Hepatocyte (in vitro differentiated cells): ENCODE measurements around the gene ST8SIA1. TPM values are rescaled to one million over a fixed set of nuclear protein-coding genes. Genes with fewer than 3 reads are reported as not detected.

Experiments used
- DNase-seq: peaks from one replicate; pipeline ENCODE4 v3.0.0-alpha.2; 2016; ENCODE audit warnings: low spot score
- H2AFZ ChIP-seq: fragments of 200-600 bp; sonication (generic); 2 replicates; pipeline ENCODE4 v1.6.0; 2016; ENCODE audit warnings: antibody characterized with exemption, mild to moderate bottlenecking
- H3K27ac ChIP-seq: fragments of 200-600 bp; sonication (generic); 2 replicates; pipeline ENCODE4 v1.5.1; 2016; ENCODE audit warnings: mild to moderate bottlenecking
- H3K27me3 ChIP-seq: fragments of 200-600 bp; sonication (generic); 2 replicates; pipeline ENCODE4 v1.6.1; 2016
- H3K36me3 ChIP-seq: fragments of 200-600 bp; sonication (generic); replicated peaks from 2 replicates; pipeline ENCODE4 v1.5.1; 2016; ENCODE audit warnings: low read depth; ENCODE audit not compliant: insufficient read depth
- H3K4me1 ChIP-seq: fragments of 200-600 bp; sonication (generic); 2 replicates; pipeline ENCODE4 v1.5.1; 2016; ENCODE audit warnings: mild to moderate bottlenecking, moderate library complexity; ENCODE audit not compliant: insufficient read depth
- H3K4me2 ChIP-seq: fragments of 200-600 bp; sonication (generic); 2 replicates; pipeline ENCODE4 v1.6.0; 2016
- H3K4me3 ChIP-seq: fragments of 200-600 bp; sonication (generic); 2 replicates; pipeline ENCODE4 v1.5.1; 2016; ENCODE audit warnings: mild to moderate bottlenecking
- H3K79me2 ChIP-seq: fragments of 200-600 bp; sonication (generic); 2 replicates; pipeline ENCODE4 v1.6.0; 2017; ENCODE audit warnings: mild to moderate bottlenecking
- H3K9me2 ChIP-seq: fragments of 200-600 bp; sonication (generic); replicated peaks from 2 replicates; pipeline ENCODE4 v1.6.0; 2017; ENCODE audit warnings: mild to moderate bottlenecking; ENCODE audit not compliant: insufficient read depth
- H3K9me3 ChIP-seq: fragments of 200-600 bp; sonication (generic); 2 replicates; pipeline ENCODE4 v1.5.1; 2016; ENCODE audit warnings: low read depth, mild to moderate bottlenecking
- H4K20me1 ChIP-seq: fragments of 200-600 bp; sonication (generic); 2 replicates; pipeline ENCODE4 v1.6.0; 2016; ENCODE audit warnings: mild to moderate bottlenecking; ENCODE audit not compliant: insufficient read depth, poor library complexity, severe bottlenecking
- EZH2 ChIP-seq: fragments of 200-600 bp; sonication (generic); IDR thresholded peaks from 2 replicates; pipeline ENCODE4 v1.6.1; 2016; ENCODE audit warnings: antibody characterized with exemption, mild to moderate bottlenecking, borderline replicate concordance
- EZH2phosphoT487 ChIP-seq: fragments of 200-600 bp; sonication (generic); IDR thresholded peaks from one replicate; pipeline ENCODE4 v1.6.1; 2018; ENCODE audit warnings: antibody characterized with exemption, mild to moderate bottlenecking, low read depth, moderate library complexity; ENCODE audit not compliant: unreplicated experiment, severe bottlenecking
- WGBS: methylation state at CpG from one replicate; pipeline ENCODE4 v1.1.6; 2016; ENCODE audit warnings: low lambda C conversion rate; ENCODE audit errors: missing lambda C conversion rate; 5-methylcytosine and 5-hydroxymethylcytosine counted together
- polyA plus RNA-seq: library from polyadenylated mRNA; unstranded; fragments of >200 nt; fragmentation: Nextera tagmentation; extraction: Ambion mirVana; gene quantifications from 2 replicates; pipeline ENCODE4 v1.2.1, GENCODE V29; 2016
- total RNA-seq: library from RNA; depleted of rRNA; stranded (reverse); fragments of >200 nt; gene quantifications from 2 replicates; pipeline ENCODE4 v1.2.3, GENCODE V29; 2014
- TF ChIP-seq, protein P1 (sequence below): fragments of 200-600 bp; sonication (generic); IDR thresholded peaks from 2 replicates; pipeline ENCODE4 v1.5.1; 2016; ENCODE audit warnings: antibody characterized with exemption, mild to moderate bottlenecking; ENCODE audit not compliant: poor library complexity

Gene ST8SIA1
- total and polyA plus RNA-seq, 2 experiments from 2014 or later: 0.88 to 2.0 TPM

DNA sequence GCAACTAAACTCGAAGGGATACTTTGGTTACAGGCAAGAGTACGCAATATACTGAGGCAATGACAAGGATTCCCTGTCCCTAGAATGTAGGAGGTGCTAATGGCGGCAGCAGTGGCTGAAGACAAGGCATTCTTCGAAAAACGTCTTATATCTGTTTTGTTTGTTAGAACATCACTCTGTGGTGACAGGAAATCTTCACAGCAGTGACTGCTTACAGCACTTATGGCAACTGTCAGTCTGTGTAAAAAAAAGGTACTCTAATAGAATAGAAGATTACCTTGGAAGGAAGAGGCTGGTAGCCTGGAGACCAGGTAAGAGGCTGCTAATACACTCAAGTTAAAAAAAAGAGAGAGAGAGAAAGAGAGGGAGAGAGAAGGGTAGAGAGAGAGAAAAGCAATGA is 131.7 kb downstream of the ST8SIA1 start:
- no peak for DNase-seq
- Histone ChIP-seq H3K79me2 (no peaks in the 10 kb centered on the region), H3K9me2 (no peaks in the 10 kb centered on the region), H4K20me1 (no peaks in the 10 kb centered on the region), H3K4me1 (no peaks in the 10 kb centered on the region), H2AFZ (no peak overlapping the region), H3K36me3 (no peaks in the 10 kb centered on the region), H3K4me2 (no peak overlapping the region), H3K27me3 (no peaks in the 10 kb centered on the region), H3K27ac (no peak overlapping the region), H3K4me3 (no peak overlapping the region), H3K9me3 (no peaks in the 10 kb centered on the region)
- 78% methylated on average over 5 of the region's 5 CpGs for WGBS
- TF ChIP-seq, protein P1, sequence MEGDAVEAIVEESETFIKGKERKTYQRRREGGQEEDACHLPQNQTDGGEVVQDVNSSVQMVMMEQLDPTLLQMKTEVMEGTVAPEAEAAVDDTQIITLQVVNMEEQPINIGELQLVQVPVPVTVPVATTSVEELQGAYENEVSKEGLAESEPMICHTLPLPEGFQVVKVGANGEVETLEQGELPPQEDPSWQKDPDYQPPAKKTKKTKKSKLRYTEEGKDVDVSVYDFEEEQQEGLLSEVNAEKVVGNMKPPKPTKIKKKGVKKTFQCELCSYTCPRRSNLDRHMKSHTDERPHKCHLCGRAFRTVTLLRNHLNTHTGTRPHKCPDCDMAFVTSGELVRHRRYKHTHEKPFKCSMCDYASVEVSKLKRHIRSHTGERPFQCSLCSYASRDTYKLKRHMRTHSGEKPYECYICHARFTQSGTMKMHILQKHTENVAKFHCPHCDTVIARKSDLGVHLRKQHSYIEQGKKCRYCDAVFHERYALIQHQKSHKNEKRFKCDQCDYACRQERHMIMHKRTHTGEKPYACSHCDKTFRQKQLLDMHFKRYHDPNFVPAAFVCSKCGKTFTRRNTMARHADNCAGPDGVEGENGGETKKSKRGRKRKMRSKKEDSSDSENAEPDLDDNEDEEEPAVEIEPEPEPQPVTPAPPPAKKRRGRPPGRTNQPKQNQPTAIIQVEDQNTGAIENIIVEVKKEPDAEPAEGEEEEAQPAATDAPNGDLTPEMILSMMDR: no peak
- TF ChIP-seq EZH2 (no peak), EZH2phosphoT487 (no peak)

DNA sequence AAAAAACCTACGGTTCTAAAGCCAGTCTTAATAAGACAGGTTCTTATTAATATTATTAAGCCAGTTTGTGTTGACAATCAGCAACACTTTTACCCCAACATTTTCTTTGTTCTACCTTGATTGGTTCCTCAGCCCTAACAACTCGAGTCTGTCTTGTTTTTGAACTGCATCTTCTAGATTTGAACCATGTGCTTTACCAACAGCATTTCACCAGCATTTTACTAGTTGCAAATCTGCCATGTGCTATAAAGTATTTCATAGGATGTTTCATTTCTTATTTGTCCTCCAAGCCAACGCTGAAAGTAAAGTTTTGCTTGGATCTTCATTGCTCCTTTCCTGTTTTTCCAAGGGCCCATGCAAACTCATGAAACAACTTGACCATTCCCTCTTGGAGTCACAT is 133.4 kb downstream of the ST8SIA1 start:
- WGBS: 87% methylated on average over 3 of the region's 3 CpGs
- no peak overlapping the region for H2AFZ ChIP-seq
- TF ChIP-seq EZH2phosphoT487 (no peak), EZH2 (no peak)
- TF ChIP-seq, protein P1: no peak

DNA sequence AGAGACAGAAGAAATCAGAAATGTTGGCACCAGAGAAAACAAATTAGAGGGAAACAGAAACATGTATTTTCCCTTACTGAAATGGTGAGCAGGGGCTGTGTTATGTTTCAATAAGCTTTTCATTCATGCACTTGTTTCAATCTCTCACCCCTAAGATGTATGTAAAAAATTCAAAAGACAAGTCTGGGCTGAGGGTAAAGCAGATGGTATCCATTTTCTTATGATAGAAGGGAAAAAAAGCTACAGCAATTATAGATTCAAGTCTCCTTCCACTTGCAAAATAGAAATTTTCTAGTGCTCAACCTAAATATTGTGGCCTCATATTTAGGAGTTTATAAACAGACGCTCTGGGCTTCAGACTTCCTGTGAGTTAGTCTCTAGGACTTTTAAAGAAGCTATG is 138.3 kb downstream of the ST8SIA1 start:
- no peak for DNase-seq
- Histone ChIP-seq H3K27me3 (no peaks in the 10 kb centered on the region), H3K4me2 (no peak overlapping the region), H3K79me2 (no peaks in the 10 kb centered on the region), H3K9me3 (no peaks in the 10 kb centered on the region), H2AFZ (no peak overlapping the region), H3K4me1 (no peaks in the 10 kb centered on the region), H3K9me2 (no peaks in the 10 kb centered on the region), H3K36me3 (no peaks in the 10 kb centered on the region), H4K20me1 (no peaks in the 10 kb centered on the region), H3K27ac (no peak overlapping the region), H3K4me3 (no peak overlapping the region)
- WGBS: 52% methylated on average over 1 of the region's 1 CpG
- TF ChIP-seq EZH2phosphoT487: no peak

More for the DNA sequence above, 133.4 kb downstream of the ST8SIA1 start:
- Histone ChIP-seq H3K27ac (no peak overlapping the region), H3K9me3 (no peaks in the 10 kb centered on the region), H3K4me2 (no peak overlapping the region), H3K27me3 (no peaks in the 10 kb centered on the region), H3K4me3 (no peak overlapping the region), H3K4me1 (no peaks in the 10 kb centered on the region), H3K9me2 (no peaks in the 10 kb centered on the region), H4K20me1 (no peaks in the 10 kb centered on the region), H3K36me3 (no peaks in the 10 kb centered on the region), H3K79me2 (no peaks in the 10 kb centered on the region)
- DNase-seq: no peak

DNA sequence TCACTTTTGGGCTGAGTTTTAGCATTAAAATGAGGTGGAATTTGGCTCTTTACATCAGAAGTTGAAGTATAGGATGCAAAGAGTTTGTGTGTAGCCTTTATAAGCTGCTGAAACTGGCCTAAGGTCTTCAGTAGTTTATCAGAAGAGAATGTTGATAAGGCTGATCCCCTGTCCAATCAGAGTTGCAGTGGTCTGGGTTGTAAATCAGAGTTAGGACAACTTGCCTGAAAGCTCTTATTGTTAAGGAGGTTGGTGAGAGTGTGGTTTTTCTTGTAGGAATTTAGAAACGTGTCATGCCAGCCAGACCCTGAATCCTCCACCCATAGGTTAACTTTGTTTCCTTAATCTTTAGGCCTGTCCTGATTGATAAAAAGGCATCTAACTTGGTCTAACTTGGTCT is 143.5 kb downstream of the ST8SIA1 start:
- no peaks in the 10 kb centered on the region for H3K9me3 ChIP-seq
- no peaks in the 10 kb centered on the region for H3K9me2 ChIP-seq
- H3K4me2 ChIP-seq: peak overlapping the region; percentile 10
- no peaks in the 10 kb centered on the region for H3K4me1 ChIP-seq
- H3K36me3 ChIP-seq: no peaks in the 10 kb centered on the region
- H2AFZ ChIP-seq: no peak overlapping the region
- TF ChIP-seq, protein P1: no peak
- TF ChIP-seq EZH2phosphoT487 (no peak), EZH2 (no peak)
- H3K27me3 ChIP-seq: no peaks in the 10 kb centered on the region
- no peaks in the 10 kb centered on the region for H3K79me2 ChIP-seq
- H4K20me1 ChIP-seq: no peaks in the 10 kb centered on the region
- H3K4me3 ChIP-seq: no peak overlapping the region
- WGBS: 7% methylated on average over 1 of the region's 1 CpG
- peak; percentile 19 for DNase-seq
- H3K27ac ChIP-seq: peak overlapping the region; percentile 42
